GM23248 (cell line): Measurements from ENCODE around the gene GRWD1.

ENCODE experiments used
- EZH2 ChIP-seq: fragments of 200-600 bp; sonication (generic); IDR thresholded peaks from 2 replicates; pipeline ENCODE4 v1.6.1; 2018; ENCODE audit warnings: antibody characterized with exemption, mild to moderate bottlenecking; ENCODE audit not compliant: insufficient read depth, poor library complexity, severe bottlenecking
- EZH2phosphoT487 ChIP-seq: fragments of 200-600 bp; sonication (generic); IDR thresholded peaks from 2 replicates; pipeline ENCODE4 v1.6.1; 2018; ENCODE audit warnings: antibody characterized with exemption, moderate library complexity, mild to moderate bottlenecking, low read depth; ENCODE audit not compliant: insufficient read depth

DNA sequence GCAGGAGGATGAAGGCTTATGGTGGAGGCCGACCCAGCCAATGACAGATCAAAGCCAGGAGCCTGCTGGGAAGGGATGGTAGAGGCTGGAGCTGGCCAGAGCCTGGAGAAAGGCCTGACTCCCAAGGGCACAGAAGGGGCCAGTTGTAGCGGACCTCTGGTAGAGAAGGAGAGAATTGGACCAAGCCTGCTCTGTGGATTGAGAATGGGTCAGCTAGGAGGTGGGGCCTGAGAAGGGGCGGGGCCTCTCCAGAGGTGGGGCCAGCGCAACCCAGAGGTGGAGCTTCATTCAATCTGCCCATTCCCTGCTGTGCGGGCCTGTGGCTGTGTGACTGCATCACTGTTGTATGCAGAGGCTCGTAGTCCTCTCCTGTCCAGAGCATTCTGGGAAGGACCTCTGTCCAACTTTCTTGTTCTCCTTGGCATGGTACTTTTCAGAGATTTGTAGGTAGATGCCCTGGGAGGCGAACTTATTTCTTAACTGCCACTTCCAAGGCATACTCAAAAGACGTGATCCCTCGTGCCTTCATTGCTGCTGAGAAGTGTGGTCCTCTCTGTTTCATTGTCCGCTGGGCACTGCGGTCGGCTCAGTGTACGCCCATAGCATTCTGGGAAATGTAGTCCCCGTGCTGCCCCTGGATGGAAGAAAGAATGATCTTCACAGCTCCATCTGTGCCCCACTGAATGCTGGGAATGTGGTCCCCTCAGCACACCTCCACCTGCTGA is 45.6 kb upstream of the GRWD1 start:
- no peak for TF ChIP-seq EZH2
- TF ChIP-seq EZH2phosphoT487: no peak
